DLD1 (cell line): ENCODE results near the gene GGA2.
"Not testable (repeated sequence)": the region's sequence is repeated elsewhere in the genome, so short reads cannot be mapped to it uniquely, and the experiment has no call there.

Experiments used
- in situ Hi-C: cut with HindIII; loops from 2 replicates; pipeline ENCODE4 v1.10.0; 2017; ENCODE audit warnings: low sequenced_read_pairs

Gene GGA2

GRCh38 chr16:23527961-23528643 lies 17.8 kb upstream of the GGA2 start:
- in situ Hi-C loops: no loop called here

GRCh38 chr16:23524886-23525285 lies 14.6 kb upstream of the GGA2 start:
- in situ Hi-C loops: no loop called here

- in situ Hi-C loops: no loop called here
Observed at GRCh38 chr16:23523876-23524385, 13.6 kb upstream of the GGA2 start.

GRCh38 chr16:23523321-23523720 lies 13.0 kb upstream of the GGA2 start:
- in situ Hi-C loops: no loop called here

DNA sequence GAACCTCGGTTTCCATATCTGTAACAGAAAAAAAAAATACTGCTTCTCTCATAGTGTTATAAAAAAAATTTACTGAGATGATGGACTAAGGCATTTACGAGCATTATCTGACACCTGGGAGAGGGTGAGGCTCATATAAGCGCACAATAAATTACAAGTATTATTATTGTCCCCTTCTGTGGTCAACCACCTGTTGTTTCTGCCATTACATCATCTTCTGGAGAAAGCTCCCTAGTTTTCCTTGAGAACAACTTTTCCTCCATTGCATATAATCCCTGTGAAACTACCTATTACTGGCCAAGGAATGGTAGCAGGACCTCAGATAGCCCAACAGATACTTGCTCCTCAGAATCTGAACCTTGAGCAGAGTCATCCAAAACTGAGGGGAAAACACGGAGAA lies 11.7 kb upstream of the GGA2 start:
- in situ Hi-C loops: no loop called here

GRCh38 chr16:23521037-23521743 lies 10.9 kb upstream of the GGA2 start:
- in situ Hi-C loops: no loop called here

DNA sequence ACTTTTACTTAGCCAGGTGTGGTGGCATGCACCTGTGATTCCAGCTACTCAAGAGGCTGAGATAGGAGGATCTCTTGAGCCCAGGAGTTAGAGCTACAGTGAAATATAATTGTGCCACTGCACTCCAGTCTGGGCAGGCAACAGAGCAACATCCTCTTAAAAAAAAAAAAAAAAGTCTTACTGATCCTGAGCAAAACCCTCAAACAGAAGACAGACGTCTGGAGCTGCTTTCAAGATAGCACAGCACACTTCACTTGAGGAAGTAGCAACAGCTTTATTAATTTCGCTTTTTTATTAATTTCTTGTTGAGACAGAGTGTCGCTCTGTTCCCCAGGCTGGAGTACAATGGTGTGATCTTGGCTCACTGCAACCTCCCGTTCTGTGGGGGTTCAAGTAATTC lies 10.2 kb upstream of the GGA2 start:
- in situ Hi-C loops: no loop called here

DNA sequence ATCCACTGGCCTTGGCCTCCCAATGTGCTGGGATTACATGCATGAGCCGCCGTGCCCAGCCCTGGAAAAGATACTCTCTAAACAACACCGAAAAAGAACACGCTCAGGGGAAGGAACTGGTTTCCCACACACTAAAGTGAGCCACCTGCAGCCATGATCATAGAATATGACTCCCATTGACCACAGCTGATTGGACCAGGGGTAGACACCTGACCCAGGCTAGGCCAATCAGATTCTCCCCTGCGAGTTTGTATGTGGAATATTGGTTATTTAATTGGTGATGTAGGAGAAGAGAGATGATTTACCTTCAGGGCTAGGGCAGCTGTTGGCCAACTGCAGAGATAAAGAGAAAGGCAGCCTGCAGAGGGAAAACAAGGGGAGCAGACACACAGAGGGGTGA lies 9.0 kb upstream of the GGA2 start:
- in situ Hi-C loops: no loop called here

GRCh38 chr16:23518435-23518891 lies 8.2 kb upstream of the GGA2 start:
- in situ Hi-C loops: no loop called here

DNA sequence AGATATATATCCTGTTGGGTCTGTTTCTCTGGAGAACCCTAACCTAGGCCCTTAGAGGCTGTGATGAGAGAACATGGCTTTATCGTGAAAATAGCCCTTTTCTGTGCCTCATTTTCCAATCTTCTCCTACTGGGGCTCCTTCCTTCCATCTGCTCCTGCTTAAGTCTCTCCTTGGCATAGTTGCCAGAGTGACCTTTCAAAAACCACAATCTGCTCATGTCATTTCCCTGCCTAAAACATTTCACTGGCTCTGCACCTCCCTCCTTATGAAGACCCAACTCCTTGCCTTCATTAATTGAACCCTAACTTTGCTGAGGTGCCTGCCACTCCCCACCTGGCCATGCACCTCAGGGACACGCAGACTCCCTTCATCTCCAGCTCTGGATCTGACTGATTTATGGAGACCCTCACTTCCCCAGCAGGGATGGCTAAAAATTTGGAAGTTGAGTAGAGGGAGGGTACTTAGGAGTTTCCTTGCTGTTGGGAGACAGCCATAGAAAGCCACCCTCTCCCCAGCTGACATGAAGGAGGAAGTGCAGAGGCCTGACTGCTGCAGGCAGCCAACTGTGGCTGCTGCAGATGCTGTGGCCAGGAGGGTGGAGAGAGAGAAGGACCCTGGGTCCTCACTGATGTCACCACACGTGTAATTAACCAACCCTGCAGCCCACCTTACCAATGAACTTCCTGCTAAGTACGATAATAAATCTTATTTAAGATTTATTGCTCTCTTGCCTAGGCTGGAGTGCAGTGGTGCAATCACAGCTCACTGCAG lies 6.3 kb upstream of the GGA2 start:
- in situ Hi-C loops: no loop called here

- in situ Hi-C loops: no loop called here
Observed at GRCh38 chr16:23515881-23516280, 5.6 kb upstream of the GGA2 start.

- in situ Hi-C loops: no loop called here
Observed at GRCh38 chr16:23514381-23515152, 4.3 kb upstream of the GGA2 start.

DNA sequence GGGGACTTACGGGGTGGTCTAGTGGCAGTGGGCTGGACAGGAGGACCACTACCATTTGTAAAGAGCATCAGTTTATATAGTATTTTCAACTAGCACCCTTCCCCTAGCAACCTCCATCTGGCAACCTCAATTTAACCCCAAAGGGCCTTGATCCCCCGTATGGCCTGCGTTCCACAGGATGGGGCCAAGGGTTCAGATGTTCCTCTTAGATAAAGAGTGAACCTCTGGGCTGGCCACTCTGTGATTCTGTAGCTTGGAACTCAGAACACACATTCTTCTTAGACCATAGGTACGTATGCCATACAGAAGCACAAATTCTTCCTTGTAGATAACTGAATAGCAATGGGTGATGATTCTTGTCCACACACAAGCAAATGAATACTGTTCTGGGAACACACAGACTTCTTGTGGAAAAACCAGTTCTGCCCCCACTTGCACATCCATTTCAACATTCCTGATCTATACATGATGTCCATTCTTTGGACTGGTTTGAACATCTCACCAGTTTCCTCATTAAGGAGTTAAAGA lies 1.9 kb upstream of the GGA2 start:
- in situ Hi-C loops: no loop called here

GRCh38 chr16:23511731-23512130 lies 1.4 kb upstream of the GGA2 start:
- in situ Hi-C loops: no loop called here

DNA sequence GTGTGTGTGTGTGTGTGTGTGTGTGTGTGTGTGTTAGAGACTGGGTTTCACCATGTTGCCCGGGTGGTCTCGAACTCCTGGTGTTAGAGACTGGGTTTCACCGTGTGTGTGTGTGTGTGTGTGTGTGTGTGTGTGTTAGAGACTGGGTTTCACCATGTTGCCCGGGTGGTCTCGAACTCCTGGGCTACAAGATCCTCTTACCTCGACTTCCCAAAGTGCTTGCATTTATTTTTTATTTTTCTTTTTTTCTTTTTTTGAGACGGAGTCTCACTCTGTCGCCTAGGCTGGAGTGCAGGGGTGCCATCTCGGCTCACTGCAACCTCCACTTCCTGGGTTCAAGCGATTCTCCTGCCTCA lies 599 bp upstream of the GGA2 start:
- in situ Hi-C loops: not testable (repeated sequence)

DNA sequence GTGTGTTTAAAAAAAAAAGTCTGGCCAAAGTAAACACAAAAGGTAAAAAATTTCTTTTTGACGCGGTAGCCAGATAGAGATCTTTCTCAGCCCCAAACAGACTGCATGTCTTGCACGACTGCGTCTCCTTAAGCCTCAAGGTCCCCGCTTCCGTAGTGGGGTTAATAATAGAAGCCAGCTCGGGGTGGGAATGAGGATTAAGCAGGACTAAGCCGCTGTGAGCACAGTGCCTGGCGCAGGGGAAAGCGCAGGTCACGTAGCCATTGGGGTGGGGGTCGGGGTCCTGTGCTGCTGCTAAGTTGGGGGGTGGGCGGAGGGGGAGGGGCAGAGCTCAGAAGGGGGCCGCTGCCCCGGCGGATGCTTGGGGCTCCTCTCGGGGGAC lies 521 bp downstream of the GGA2 start:
- in situ Hi-C loops: no loop called here

DNA sequence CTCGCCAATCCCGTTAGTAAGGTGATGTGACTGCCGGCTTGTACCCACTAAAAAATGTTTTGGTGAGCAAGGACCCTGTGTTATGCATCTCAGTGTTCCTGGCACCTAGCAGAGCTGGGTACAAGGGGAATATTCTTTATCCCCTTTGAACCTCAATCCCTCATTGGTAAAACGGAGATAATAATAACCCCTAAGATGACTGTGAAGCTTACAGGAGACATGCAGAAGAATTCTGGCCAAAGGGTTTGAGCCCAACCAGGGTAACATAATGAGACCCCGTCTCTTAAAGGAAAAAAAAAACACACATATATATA lies 896 bp downstream of the GGA2 start:
- in situ Hi-C loops: no loop called here

DNA sequence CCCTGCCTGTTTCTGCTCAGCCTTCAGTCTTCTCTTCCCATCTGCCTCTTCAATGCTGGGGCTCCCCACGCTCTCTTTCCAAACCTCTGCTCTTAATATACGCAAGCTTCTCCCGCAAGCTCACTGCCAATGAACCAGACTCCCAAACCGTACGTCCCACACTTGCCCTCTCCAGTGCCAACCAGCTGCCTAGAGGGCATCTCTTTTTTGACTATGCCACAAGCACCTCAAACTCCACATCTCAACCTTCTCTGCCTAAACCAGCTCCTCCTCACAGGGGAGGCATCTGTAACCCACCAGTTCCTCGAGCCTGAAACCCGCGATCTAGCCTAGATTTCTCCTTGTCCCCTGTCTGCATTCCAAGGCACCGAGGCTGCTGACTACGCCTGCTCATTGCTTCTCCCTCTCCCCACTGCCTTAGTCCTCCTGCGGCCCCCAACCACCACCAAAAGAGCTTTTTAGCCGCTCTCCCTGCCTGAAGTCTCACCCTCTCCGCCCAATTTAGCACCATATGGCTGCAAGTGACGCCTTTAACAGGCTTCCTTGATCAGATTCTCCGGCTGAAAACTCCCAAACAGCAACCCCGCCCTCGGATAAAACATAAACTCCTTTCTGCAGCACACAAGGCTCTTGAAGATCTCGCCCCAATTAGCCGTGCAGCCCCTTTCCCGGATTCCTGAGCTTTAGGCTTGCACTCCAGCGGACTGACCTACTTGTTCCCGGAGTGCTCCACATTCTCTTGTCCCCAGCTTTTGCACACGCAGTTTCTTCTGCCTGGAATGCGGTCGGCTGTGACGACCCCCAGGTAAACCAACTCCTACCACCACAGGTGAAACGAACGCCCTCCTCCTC lies 1.5 kb downstream of the GGA2 start:
- in situ Hi-C loops: no loop called here

DNA sequence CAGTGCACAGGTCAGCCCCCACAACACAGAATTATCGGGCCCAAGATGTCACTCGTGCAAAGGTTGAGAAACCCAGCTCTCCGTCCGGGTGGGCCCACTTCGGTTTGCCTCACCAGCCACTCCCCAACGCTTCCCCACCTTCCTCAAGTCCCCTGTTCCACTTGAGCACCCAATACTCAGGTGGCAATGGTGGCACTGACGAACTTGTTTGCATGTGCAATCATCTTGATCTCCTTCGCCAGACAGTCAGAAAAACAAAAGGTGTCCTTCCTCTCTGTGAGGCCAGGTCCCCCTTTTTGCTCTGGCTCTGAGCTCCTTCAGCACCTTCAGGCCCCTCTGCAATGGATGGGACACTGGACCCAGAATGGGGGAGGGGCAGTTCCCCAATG lies 3.7 kb downstream of the GGA2 start:
- in situ Hi-C loops: no loop called here
